ENCODE data around the gene GRIK2. TPM values are rescaled to one million over a fixed set of nuclear protein-coding genes. Genes with fewer than 3 reads are reported as not detected.

GRIK2 gene
- total RNA-seq, 2 experiments from 2014 or later, result 0.14 TPM; not detected in 1

DNA sequence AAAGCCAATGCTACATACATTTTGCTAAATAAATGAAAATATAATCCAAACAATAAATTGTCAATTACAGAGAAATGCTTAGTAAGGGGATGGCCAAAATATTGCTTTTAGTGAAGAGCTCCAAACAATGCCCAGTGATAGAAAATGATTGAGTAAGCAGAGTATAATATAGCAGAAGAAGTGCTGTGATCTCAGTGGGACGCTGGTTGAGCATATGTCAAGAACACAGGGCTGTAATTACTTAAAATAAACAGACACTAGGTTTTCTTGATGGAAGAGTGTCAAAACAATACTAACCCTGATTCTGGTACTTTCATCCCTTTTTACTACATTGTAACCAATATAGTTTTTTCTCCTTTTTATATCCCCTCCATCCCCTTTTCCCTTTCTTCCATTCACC lies 150.3 kb downstream of the GRIK2 start:
- POLR2A ChIA-PET, result no interaction called here
- Mint-ChIP-seq H3K27me3 (no peaks in the 10 kb centered on the region), H3K4me1 (no peaks in the 10 kb centered on the region), H3K36me3 (no peaks in the 10 kb centered on the region), H3K9me3 (no peaks in the 10 kb centered on the region), H3K4me3 (no peak overlapping the region), H3K27ac (no peak overlapping the region)
- ATAC-seq (ENCODE audit: low read depth) (no peak), DNase-seq (no peak)

DNA sequence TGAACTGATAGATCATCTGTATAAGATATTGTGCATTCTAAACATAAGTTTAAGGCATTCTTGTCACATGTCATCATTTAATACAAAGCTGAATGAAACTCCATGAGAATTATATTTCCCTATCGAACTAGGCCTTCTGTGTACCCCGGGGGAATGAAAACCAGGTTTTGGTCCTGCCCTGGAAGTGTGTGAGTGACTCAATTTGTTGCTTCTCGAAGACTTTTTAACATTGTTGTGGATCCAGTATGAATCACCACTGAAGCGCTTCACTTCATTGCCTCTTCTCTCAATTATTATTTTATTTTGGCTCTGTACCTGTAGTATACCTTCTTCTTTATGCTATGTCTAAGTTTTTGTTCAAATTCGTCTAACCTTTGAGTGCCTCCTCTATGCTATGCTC lies 150.8 kb downstream of the GRIK2 start:
- no peaks in the 10 kb centered on the region for H3K4me1 Mint-ChIP-seq
- DNase-seq (no peak), ATAC-seq (ENCODE audit: low read depth) (no peak)
- no peaks in the 10 kb centered on the region for H3K36me3 Mint-ChIP-seq
- H3K27me3 Mint-ChIP-seq, result no peaks in the 10 kb centered on the region
- no peak overlapping the region for H3K27ac Mint-ChIP-seq
- POLR2A ChIA-PET, result no interaction called here
- H3K4me3 Mint-ChIP-seq, result no peak overlapping the region
- H3K9me3 Mint-ChIP-seq, result no peaks in the 10 kb centered on the region

DNA sequence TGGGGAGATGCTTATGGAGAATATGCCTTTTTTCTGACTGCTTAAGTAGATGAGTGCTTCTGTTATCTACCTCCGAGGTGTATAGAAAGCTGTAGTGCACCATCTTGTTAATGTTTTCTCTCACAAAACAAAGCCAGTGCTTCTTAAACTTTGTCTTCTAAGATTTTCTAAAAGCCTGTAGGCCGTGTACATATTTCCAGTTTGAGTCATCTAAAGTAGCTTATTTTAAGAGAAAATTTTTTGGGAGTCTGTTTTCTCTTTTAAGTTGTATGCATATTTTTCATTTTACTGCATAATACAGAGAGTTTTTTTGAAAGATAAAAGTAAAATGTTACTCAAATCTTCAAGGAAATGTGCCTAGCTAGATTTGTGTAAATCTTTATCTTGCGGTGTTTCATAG lies 151.7 kb downstream of the GRIK2 start:
- no peaks in the 10 kb centered on the region for H3K36me3 Mint-ChIP-seq
- no peak overlapping the region for H3K27ac Mint-ChIP-seq
- no peak overlapping the region for H3K4me3 Mint-ChIP-seq
- H3K27me3 Mint-ChIP-seq, result no peaks in the 10 kb centered on the region
- POLR2A ChIA-PET, result no interaction called here
- no peak for DNase-seq
- ATAC-seq (ENCODE audit: low read depth), result no peak
- no peaks in the 10 kb centered on the region for H3K9me3 Mint-ChIP-seq
- H3K4me1 Mint-ChIP-seq, result no peaks in the 10 kb centered on the region

DNA sequence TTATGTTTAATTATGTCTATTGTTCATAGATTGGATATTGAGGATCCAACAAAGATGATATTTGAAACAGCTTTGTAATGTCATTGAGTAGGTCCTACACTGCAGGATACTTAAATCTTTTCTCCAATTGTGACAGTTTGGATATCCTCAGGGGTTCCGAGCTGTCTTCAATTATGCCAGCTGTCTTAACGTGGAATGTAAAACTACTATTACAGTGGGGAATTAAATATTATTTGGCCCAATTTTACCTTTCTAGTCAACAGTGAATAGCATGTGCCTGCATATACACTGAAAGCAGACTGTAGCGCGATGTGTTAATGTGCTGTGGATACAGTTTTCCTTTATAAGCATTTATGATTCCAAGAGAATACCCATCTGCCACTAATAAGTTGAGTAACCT lies 156.9 kb downstream of the GRIK2 start:
- Mint-ChIP-seq H3K27me3 (no peaks in the 10 kb centered on the region), H3K9me3 (no peaks in the 10 kb centered on the region), H3K4me1 (no peaks in the 10 kb centered on the region), H3K27ac (no peak overlapping the region), H3K36me3 (no peaks in the 10 kb centered on the region), H3K4me3 (no peak overlapping the region)
- ATAC-seq (ENCODE audit: low read depth) (no peak), DNase-seq (no peak)
- POLR2A ChIA-PET, result no interaction called here

DNA sequence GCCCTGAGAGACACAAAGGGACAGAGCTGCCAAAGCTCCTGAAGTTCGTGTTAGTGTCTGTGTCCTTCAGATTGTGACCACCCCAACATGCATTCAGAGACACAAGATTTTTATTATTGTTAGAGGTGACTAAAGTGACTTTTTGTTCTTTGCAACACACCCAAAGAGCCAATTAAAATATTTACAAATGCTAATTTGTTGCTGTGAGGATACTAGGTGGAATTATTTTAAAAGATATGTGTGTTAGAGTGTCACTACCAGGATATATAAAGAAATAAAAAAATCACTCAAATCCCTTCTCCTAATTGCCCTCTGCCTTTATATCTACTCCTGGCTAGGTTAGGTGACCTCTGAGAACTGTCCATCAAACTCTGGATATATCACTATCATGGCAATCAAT lies 160.7 kb downstream of the GRIK2 start:
- Mint-ChIP-seq H3K27me3 (no peaks in the 10 kb centered on the region), H3K4me1 (no peaks in the 10 kb centered on the region), H3K4me3 (no peak overlapping the region), H3K9me3 (no peaks in the 10 kb centered on the region), H3K27ac (no peak overlapping the region), H3K36me3 (no peaks in the 10 kb centered on the region)
- DNase-seq (no peak), ATAC-seq (ENCODE audit: low read depth) (no peak)
- POLR2A ChIA-PET, result no interaction called here

DNA sequence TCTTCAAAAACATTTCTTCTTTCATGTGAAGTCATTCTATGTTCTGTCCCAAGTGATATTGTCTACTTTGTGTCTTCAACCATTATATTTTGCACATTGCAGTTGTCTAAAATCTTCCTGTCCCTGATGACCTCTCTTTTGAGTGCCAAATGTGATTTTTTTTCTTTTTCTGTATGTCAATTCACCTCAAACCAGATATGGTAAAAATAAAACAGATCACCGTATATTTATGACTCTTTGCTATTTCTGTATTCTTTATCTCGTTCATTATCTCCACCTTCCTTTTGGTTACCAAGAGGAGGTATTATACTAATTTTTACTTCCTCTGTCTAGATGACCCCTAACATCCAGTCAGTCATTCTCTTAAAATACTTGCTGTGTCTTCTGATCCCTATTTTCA lies 165.2 kb downstream of the GRIK2 start:
- Mint-ChIP-seq H3K27me3 (no peaks in the 10 kb centered on the region), H3K27ac (no peak overlapping the region), H3K36me3 (no peaks in the 10 kb centered on the region), H3K4me3 (no peak overlapping the region), H3K4me1 (no peaks in the 10 kb centered on the region), H3K9me3 (no peaks in the 10 kb centered on the region)
- POLR2A ChIA-PET, result no interaction called here
- ATAC-seq (ENCODE audit: low read depth), result no peak
- no peak for DNase-seq

DNA sequence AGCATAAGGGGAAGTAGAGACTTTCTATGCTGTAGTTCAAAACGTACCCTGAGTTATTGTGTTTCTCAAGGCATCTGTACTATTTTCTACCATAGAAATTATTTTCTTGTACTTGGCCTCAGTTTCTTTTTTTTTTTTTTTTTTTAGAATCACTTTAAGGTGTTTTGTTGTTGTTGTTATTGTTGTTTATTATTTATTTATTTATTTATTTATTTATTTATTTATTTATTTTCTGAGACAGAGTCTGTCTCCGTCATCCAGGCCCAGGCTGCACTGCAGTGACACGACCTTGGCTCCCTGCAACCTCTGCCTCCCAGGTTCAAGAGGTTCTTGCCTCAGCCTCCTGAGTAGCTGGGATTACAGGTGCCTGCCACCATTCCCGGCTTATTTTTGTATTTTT lies 179.1 kb downstream of the GRIK2 start:
- POLR2A ChIA-PET, result no interaction called here
- no peaks in the 10 kb centered on the region for H3K4me1 Mint-ChIP-seq
- H3K36me3 Mint-ChIP-seq, result no peaks in the 10 kb centered on the region

DNA sequence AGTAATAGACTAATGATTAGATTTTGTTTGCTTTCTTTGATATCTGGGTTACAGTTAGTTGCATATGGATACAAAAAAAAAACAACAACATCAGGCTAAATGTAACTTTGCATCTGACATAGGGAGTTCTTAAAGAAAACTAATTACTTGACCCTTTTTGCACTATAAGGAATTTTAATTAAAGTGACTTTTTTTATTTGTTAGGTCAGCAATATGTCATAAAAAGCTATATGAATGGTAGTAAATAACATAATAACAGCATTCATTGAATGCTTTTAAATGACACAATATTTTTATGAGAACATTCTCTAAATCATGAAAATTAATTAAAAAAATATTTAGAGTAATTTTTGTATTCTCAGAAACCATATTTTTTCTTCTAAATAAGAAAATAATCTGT lies 183.6 kb downstream of the GRIK2 start:
- no peaks in the 10 kb centered on the region for H3K9me3 Mint-ChIP-seq
- no peaks in the 10 kb centered on the region for H3K4me1 Mint-ChIP-seq
- ATAC-seq (ENCODE audit: low read depth), result no peak
- H3K27me3 Mint-ChIP-seq, result no peaks in the 10 kb centered on the region
- DNase-seq, result no peak
- POLR2A ChIA-PET, result no interaction called here
- no peak overlapping the region for H3K27ac Mint-ChIP-seq
- H3K4me3 Mint-ChIP-seq, result no peak overlapping the region
- no peaks in the 10 kb centered on the region for H3K36me3 Mint-ChIP-seq

More for the DNA sequence above, 179.1 kb downstream of the GRIK2 start:
- no peak overlapping the region for H3K27ac Mint-ChIP-seq
- H3K4me3 Mint-ChIP-seq, result no peak overlapping the region
- DNase-seq (no peak), ATAC-seq (ENCODE audit: low read depth) (no peak)
- H3K27me3 Mint-ChIP-seq, result no peaks in the 10 kb centered on the region
- no peaks in the 10 kb centered on the region for H3K9me3 Mint-ChIP-seq

DNA sequence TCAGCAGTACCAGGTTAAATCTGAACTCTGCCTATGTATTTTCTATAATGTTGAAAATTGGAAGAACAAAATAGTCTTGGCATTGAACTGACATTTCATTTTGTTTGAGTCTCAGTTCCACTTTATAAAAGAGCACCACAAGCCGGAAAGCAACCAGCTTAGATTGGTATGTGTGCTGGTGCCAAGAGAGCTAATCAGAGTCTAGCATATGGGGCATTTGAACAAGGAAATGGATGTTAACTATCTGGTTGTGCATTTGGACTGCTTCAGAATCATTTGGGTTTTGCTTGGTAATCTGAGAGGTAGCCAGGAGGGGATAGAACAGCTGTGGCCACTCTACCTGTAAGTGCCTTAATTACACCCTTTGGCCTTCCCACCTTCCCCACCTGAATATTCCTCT lies 184.8 kb downstream of the GRIK2 start:
- POLR2A ChIA-PET, result no interaction called here
- DNase-seq, result no peak
- Mint-ChIP-seq H3K36me3 (no peaks in the 10 kb centered on the region), H3K4me3 (no peak overlapping the region), H3K27ac (no peak overlapping the region), H3K4me1 (no peaks in the 10 kb centered on the region), H3K27me3 (no peaks in the 10 kb centered on the region), H3K9me3 (no peaks in the 10 kb centered on the region)
- no peak for ATAC-seq (ENCODE audit: low read depth)

DNA sequence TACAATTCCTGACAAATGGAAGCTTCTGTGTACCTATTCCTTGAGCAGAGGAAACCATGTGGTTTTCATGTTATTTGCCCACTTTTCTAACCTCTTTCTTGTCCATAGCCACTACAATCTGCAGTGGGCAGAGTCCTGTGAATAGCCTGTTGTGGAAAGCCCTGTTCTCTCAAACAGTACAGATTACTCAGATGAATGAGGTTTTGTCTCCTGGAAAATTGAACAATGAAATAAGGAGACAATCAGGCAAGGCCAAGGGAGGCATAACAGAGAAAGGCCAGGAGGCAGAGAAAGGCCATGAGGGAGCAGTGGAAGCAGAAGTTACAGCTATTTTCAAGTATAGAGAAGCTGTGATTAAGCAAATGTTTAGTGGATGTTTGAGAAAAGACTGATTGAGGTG lies 189.3 kb downstream of the GRIK2 start:
- ATAC-seq (ENCODE audit: low read depth), result no peak
- Mint-ChIP-seq H3K36me3 (no peaks in the 10 kb centered on the region), H3K9me3 (no peaks in the 10 kb centered on the region), H3K27me3 (no peaks in the 10 kb centered on the region), H3K27ac (no peak overlapping the region), H3K4me3 (no peak overlapping the region), H3K4me1 (no peaks in the 10 kb centered on the region)
- POLR2A ChIA-PET, result no interaction called here
- DNase-seq, result no peak

DNA sequence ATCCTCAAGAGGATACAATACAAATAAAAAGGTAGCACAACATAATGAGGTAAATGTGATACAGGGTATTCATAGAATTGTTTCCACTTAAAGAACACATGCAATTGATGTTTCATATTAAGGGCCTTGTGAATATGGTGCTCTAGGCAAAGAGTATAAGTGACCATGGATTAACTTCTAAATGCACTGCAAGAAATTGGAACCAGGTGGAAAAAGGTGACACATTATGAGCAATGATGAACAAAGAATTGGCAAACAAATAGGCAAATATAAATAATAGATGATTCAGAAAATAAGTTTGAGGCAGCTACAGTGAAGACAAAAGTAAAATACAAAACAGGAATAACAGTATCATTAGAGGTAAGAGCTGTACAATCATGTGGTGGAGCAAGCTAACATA lies 192.0 kb downstream of the GRIK2 start:
- no peaks in the 10 kb centered on the region for H3K4me1 Mint-ChIP-seq
- POLR2A ChIA-PET, result no interaction called here
- DNase-seq (no peak), ATAC-seq (ENCODE audit: low read depth) (no peak)
- H3K27me3 Mint-ChIP-seq, result no peaks in the 10 kb centered on the region
- no peaks in the 10 kb centered on the region for H3K9me3 Mint-ChIP-seq
- H3K27ac Mint-ChIP-seq, result no peak overlapping the region
- no peak overlapping the region for H3K4me3 Mint-ChIP-seq
- H3K36me3 Mint-ChIP-seq, result no peaks in the 10 kb centered on the region

DNA sequence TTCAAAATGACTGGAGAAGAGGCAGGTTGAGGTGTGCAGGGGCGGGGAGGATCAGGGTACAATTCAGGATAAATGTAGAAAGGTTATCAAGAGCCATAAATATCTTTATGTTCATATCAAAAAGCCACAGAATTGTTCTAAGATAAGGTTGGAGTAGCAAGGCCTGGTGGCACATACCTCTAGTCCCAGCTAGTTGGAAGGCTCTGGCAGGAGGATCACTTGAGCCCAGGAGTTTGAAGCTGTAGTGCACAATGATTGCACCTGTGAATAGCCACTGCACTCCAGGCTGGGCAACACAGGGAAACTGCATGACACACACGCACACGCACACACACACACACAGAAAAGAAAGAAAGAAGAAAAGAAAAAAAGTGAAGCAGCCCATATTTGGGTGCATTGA lies 194.8 kb downstream of the GRIK2 start:
- H3K27ac Mint-ChIP-seq, result no peak overlapping the region
- no peak for ATAC-seq (ENCODE audit: low read depth)
- POLR2A ChIA-PET, result no interaction called here

DNA sequence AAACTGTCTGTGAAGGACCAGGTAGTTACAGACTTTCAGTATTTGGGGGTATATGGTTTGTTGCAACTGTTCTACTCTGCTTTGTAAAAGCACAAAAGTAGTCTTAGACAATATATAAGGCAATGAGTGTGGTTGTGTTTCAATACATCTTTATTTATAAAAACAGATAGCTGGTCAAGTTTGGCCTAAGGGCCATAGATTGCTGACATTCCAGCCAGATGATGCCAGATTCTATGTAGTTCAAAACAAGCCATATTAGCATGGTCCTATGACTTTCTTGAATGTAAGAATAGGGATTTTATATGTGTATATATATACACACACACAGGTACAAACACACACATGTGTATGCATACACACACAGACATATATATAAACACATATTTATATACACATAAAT lies 201.8 kb downstream of the GRIK2 start:
- H3K9me3 Mint-ChIP-seq, result no peaks in the 10 kb centered on the region
- H3K4me3 Mint-ChIP-seq, result no peak overlapping the region
- POLR2A ChIA-PET, result no interaction called here
- H3K27ac Mint-ChIP-seq, result no peak overlapping the region
- DNase-seq (no peak), ATAC-seq (ENCODE audit: low read depth) (no peak)
- H3K4me1 Mint-ChIP-seq, result no peaks in the 10 kb centered on the region
- no peaks in the 10 kb centered on the region for H3K36me3 Mint-ChIP-seq
- no peaks in the 10 kb centered on the region for H3K27me3 Mint-ChIP-seq

More for the DNA sequence above, 194.8 kb downstream of the GRIK2 start:
- no peaks in the 10 kb centered on the region for H3K9me3 Mint-ChIP-seq
- no peak for DNase-seq
- H3K27me3 Mint-ChIP-seq, result no peaks in the 10 kb centered on the region
- no peaks in the 10 kb centered on the region for H3K36me3 Mint-ChIP-seq
- no peak overlapping the region for H3K4me3 Mint-ChIP-seq
- no peaks in the 10 kb centered on the region for H3K4me1 Mint-ChIP-seq

DNA sequence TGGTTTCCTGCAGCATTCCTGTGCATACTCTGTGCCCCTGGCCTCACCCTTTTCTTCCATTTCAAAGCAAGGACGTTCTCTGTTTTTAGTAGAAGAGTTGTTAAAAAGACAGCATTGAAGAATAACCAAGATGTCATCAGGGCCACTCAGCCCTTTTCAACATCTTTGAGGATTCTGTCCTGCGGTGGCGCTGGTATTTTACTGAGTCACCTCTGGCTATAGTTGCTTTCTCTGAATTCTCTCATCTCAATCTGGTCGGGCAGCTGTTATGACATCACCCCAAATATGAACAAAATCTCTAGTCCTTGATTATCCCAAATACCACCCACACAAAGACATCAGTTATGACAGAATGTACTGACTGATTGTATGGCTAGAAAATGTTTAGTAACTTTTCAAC lies 204.2 kb downstream of the GRIK2 start:
- DNase-seq (no peak), ATAC-seq (ENCODE audit: low read depth) (no peak)
- POLR2A ChIA-PET, result no interaction called here
- Mint-ChIP-seq H3K27me3 (no peaks in the 10 kb centered on the region), H3K36me3 (no peaks in the 10 kb centered on the region), H3K9me3 (no peaks in the 10 kb centered on the region), H3K4me1 (no peaks in the 10 kb centered on the region), H3K27ac (no peak overlapping the region), H3K4me3 (no peak overlapping the region)

DNA sequence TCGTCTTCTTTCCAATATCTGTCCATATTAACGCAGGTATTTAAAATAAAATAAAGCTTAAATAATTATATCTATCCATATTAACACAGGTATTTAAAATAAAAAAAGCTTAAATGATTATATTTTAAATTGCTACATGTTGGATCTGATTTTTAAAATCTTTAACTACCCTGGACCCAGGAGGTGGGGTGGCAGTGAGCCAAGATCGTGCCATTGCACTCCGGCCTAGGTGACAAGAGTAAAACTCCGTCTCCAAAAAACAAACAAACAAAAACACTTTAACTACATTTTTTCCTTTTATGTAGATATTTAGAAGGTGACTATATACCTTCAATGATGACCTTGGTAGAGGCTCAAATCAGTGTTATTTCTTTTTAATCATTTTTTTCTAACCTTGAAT lies 211.9 kb downstream of the GRIK2 start:
- Mint-ChIP-seq H3K36me3 (no peaks in the 10 kb centered on the region), H3K4me1 (no peaks in the 10 kb centered on the region), H3K27me3 (no peaks in the 10 kb centered on the region), H3K4me3 (no peak overlapping the region), H3K27ac (no peak overlapping the region), H3K9me3 (peaks cover 3% of the 10 kb centered on the region)
- POLR2A ChIA-PET, result no interaction called here
- ATAC-seq (ENCODE audit: low read depth), result no peak
- no peak for DNase-seq
